HepG2 (cell line): ENCODE measurements around the gene PRR30. TPM values are rescaled to one million over a fixed set of nuclear protein-coding genes. Genes with fewer than 3 reads are reported as not detected.

Experiments used
- CREM ChIP-seq, 2 experiments: sonication (generic) in 1 of 2; formaldehyde crosslinking in 1 of 2; IDR thresholded peaks; 2 replicates each; pipeline versions ENCODE4 v1.4.0 to v1.6.1; 2016 to 2020; ENCODE audit warnings: antibody characterized with exemption in 1 of 2, mild to moderate bottlenecking in 1 of 2, missing genetic modification reagents in 1 of 2
- FOXP4 ChIP-seq: sonication (generic); formaldehyde crosslinking; IDR thresholded peaks from 2 replicates; pipeline ENCODE4 v1.4.0; 2020; ENCODE audit warnings: missing genetic modification reagents
- MIER3 ChIP-seq: IDR thresholded peaks from 2 replicates; pipeline ENCODE4 v1.6.1; 2016; ENCODE audit warnings: missing compliant biosample characterization, borderline replicate concordance
- NR2F1 ChIP-seq, 2 experiments: fragments of 450-650 bp in 1 of 2; formaldehyde crosslinking in 1 of 2; IDR thresholded peaks; 2 replicates each; pipeline versions ENCODE4 v1.5.0 to v1.6.1; 2016 to 2020; ENCODE audit warnings: mild to moderate bottlenecking in 1 of 2, missing compliant biosample characterization in 1 of 2, missing genetic modification reagents in 1 of 2, moderate library complexity in 1 of 2
- PHF21A ChIP-seq: sonication (generic); formaldehyde crosslinking; IDR thresholded peaks from 2 replicates; pipeline ENCODE4 v1.5.0; 2020; ENCODE audit warnings: mild to moderate bottlenecking, missing genetic modification reagents
- PLSCR1 ChIP-seq: sonication (generic); formaldehyde crosslinking; IDR thresholded peaks from 2 replicates; pipeline ENCODE4 v1.5.0; 2020; ENCODE audit warnings: missing genetic modification reagents, mild to moderate bottlenecking, borderline replicate concordance
- SPEN ChIP-seq: sonication (generic); formaldehyde crosslinking; IDR thresholded peaks from 2 replicates; pipeline ENCODE4 v1.5.1; 2020; ENCODE audit warnings: low read depth, mild to moderate bottlenecking, missing genetic modification reagents
- STAT6 ChIP-seq: sonication (generic); formaldehyde crosslinking; IDR thresholded peaks from 2 replicates; pipeline ENCODE4 v1.4.0; 2020; ENCODE audit warnings: missing genetic modification reagents, mild to moderate bottlenecking, borderline replicate concordance
- ZMYM3 ChIP-seq: sonication (generic); formaldehyde crosslinking; IDR thresholded peaks from 2 replicates; pipeline ENCODE4 v1.5.1; 2020; ENCODE audit warnings: mild to moderate bottlenecking, missing genetic modification reagents
- ZNF567 ChIP-seq: sonication (generic); formaldehyde crosslinking; IDR thresholded peaks from 2 replicates; pipeline ENCODE4 v1.8.1; 2023; ENCODE audit warnings: mild to moderate bottlenecking, missing genetic modification reagents, borderline replicate concordance
- ZNF574 ChIP-seq: sonication (generic); formaldehyde crosslinking; IDR thresholded peaks from 2 replicates; pipeline ENCODE4 v1.4.0; 2020; ENCODE audit warnings: missing genetic modification reagents
- polyA plus RNA-seq, 8 experiments: library from polyadenylated mRNA; depleted of rRNA in 3 of 8; stranded (reverse) in 7 of 8; unstranded in 1 of 8; fragments of >200 nt; fragmentation: Illumina TruSeq in 4 of 8; extraction: Trizol in 4 of 8; gene quantifications; 2 replicates each; pipeline versions ENCODE4 v1.2.1 to v1.2.3, GENCODE V29; 2011 to 2016; ENCODE audit warnings: low read depth in 4 of 8, missing spikeins in 1 of 8, mixed read lengths in 1 of 8; ENCODE audit not compliant: insufficient read depth in 1 of 8
- total RNA-seq, 5 experiments: library from RNA; depleted of rRNA; stranded (reverse); fragments of >200 nt; fragmentation: Illumina TruSeq; extraction: Trizol; gene quantifications; 2 replicates each; pipeline ENCODE4 v1.2.3, GENCODE V29; 2016; ENCODE audit warnings: low read depth in 1 of 5
- TF ChIP-seq, protein P1 (sequence below): sonication (generic); formaldehyde crosslinking; conservative IDR thresholded peaks from 2 replicates; pipeline ENCODE4 v1.4.0; 2020; ENCODE audit warnings: mild to moderate bottlenecking, missing genetic modification reagents, moderate library complexity

The PRR30 gene
- total and polyA plus RNA-seq, 2 of the 13 experiments (the other 11 are each of a cell fraction or from before 2014, with no cell fraction given), result not detected

DNA sequence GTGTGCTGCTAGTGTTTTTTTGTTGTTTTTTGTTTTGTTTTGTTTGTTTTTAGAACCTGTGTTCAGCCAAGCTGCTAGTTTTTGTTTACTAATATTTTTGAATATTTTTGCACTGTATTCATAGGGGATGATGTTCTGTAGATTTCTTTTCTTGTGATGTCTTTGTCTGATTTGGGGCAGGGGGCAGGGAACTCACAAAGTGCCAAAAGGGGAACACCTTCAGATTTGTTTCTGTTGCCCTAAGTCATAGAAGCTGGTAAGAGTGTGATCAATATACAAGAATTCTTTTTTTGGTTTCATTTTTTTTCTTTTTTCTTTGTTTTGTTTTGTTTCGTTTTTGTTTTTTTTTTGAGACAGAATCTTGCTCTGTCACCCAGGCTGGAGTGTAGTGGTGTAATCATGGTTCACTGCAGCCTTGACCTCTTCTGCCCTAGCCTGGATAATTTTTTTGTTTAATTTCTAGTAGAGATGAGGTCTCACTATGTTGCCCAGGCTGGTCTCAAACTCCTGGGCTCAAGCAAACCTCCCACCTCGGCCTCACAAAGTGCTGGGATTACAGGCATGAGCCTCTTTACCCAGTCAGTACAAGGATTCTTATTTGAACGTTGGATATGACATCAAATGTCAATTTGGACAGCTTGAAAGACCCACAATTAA, 40.3 kb upstream of the PRR30 start (continued):
- TF ChIP-seq MIER3 (CRISPR knock-in tag), result no peak
- peak; percentile 66 for TF ChIP-seq FOXP4 (CRISPR knock-in tag)
- peak; percentile 62 to 75; a peak in 3 of 4 replicates for TF ChIP-seq NR2F1 (CRISPR knock-in tag; IDR thresholded peaks at IDR 0.05)
- 0 out of 2 replicates have a peak, but pooled peaks have one; percentile 3 for TF ChIP-seq ZNF574 (CRISPR knock-in tag)
- TF ChIP-seq STAT6 (CRISPR knock-in tag), result 0 out of 2 replicates have a peak, but pooled peaks have one; percentile 49
- no peak for TF ChIP-seq PLSCR1 (CRISPR knock-in tag)
- peak; percentile 32; the same call in 1 of the 2 replicates for TF ChIP-seq CREM (IDR thresholded peaks at IDR 0.05)
- TF ChIP-seq CREM (CRISPR knock-in tag; IDR thresholded peaks at IDR 0.05), result no peak
- 0 out of 2 replicates have a peak, but pooled peaks have one; percentile 64 for TF ChIP-seq ZMYM3 (CRISPR knock-in tag)
- TF ChIP-seq, protein P1, sequence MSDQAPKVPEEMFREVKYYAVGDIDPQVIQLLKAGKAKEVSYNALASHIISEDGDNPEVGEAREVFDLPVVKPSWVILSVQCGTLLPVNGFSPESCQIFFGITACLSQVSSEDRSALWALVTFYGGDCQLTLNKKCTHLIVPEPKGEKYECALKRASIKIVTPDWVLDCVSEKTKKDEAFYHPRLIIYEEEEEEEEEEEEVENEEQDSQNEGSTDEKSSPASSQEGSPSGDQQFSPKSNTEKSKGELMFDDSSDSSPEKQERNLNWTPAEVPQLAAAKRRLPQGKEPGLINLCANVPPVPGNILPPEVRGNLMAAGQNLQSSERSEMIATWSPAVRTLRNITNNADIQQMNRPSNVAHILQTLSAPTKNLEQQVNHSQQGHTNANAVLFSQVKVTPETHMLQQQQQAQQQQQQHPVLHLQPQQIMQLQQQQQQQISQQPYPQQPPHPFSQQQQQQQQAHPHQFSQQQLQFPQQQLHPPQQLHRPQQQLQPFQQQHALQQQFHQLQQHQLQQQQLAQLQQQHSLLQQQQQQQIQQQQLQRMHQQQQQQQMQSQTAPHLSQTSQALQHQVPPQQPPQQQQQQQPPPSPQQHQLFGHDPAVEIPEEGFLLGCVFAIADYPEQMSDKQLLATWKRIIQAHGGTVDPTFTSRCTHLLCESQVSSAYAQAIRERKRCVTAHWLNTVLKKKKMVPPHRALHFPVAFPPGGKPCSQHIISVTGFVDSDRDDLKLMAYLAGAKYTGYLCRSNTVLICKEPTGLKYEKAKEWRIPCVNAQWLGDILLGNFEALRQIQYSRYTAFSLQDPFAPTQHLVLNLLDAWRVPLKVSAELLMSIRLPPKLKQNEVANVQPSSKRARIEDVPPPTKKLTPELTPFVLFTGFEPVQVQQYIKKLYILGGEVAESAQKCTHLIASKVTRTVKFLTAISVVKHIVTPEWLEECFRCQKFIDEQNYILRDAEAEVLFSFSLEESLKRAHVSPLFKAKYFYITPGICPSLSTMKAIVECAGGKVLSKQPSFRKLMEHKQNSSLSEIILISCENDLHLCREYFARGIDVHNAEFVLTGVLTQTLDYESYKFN, result peak; percentile 68
- peak; percentile 49; the same call in 1 of the 2 replicates for TF ChIP-seq SPEN (CRISPR knock-in tag)
- 0 out of 2 replicates have a peak, but pooled peaks have one; percentile 4 for TF ChIP-seq PHF21A
- 0 out of 2 replicates have a peak, but pooled peaks have one; percentile 50 for TF ChIP-seq ZNF567
